GM06990 (cell line): ENCODE measurements around the gene ZFX.

Experiments used
- DNase-seq: peaks from one replicate; pipeline ENCODE4 v3.0.0-alpha.2; 2011; ENCODE audit not compliant: insufficient read length; ENCODE audit errors: extremely low read depth
- H3K27me3 ChIP-seq: replicated peaks from 2 replicates; pipeline ENCODE4 v1.6.0; 2011; ENCODE audit warnings: low read length; ENCODE audit not compliant: control insufficient read depth, insufficient read depth
- H3K36me3 ChIP-seq: 2 replicates; pipeline ENCODE4 v1.5.1; 2011; ENCODE audit warnings: low read length; ENCODE audit not compliant: control insufficient read depth, insufficient read depth
- H3K4me3 ChIP-seq: replicated peaks from 2 replicates; pipeline ENCODE4 v1.5.1; 2011; ENCODE audit warnings: low read depth, mild to moderate bottlenecking, control low read depth, low read length
- CTCF ChIP-seq: IDR thresholded peaks from 2 replicates; pipeline ENCODE4 v1.5.1; 2011; ENCODE audit warnings: low read length, control low read depth, mild to moderate bottlenecking, inconsistent platforms; ENCODE audit not compliant: insufficient read depth, poor library complexity, severe bottlenecking

ZFX gene

GRCh38 chrX:24148535-24149350, 786 bp upstream of the ZFX start:
- H3K36me3 ChIP-seq, result no peaks in the 10 kb centered on the region; the same call in 1 of the 2 replicates
- no peak for DNase-seq
- TF ChIP-seq CTCF, result no peak
- H3K27me3 ChIP-seq, result no peaks in the 10 kb centered on the region
- H3K4me3 ChIP-seq, result peak overlapping the region; percentile 72

GRCh38 chrX:24150051-24150790, 692 bp downstream of the ZFX start:
- DNase-seq, result peak; percentile 94
- TF ChIP-seq CTCF, result peak; percentile 32
- Histone ChIP-seq H3K27me3 (no peaks in the 10 kb centered on the region), H3K36me3 (no peaks in the 10 kb centered on the region; the same call in 1 of the 2 replicates), H3K4me3 (peak overlapping the region; percentile 85)

DNA sequence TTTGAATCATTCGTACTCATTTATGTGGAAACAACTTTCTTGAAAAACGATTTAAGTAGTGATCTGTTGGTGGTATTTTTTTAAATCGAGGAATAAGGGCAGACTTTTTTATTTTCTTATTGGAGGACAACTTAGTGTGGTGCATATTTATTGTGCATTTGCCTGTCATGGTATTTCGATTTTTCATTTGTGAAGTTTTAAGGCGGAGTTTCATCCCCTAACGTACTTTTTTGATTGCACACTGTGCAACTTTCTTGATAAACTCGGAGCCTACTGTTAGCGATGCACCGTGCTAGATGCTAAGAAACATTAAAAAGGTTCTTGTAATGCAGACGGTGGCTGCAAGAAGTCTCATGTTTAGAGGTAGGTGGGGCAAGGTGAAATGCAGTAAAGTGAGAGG, 1.4 kb downstream of the ZFX start:
- no peak for DNase-seq
- TF ChIP-seq CTCF, result no peak
- H3K4me3 ChIP-seq, result peak overlapping the region; percentile 85
- H3K27me3 ChIP-seq, result no peaks in the 10 kb centered on the region
- H3K36me3 ChIP-seq, result no peaks in the 10 kb centered on the region; the same call in 1 of the 2 replicates

DNA sequence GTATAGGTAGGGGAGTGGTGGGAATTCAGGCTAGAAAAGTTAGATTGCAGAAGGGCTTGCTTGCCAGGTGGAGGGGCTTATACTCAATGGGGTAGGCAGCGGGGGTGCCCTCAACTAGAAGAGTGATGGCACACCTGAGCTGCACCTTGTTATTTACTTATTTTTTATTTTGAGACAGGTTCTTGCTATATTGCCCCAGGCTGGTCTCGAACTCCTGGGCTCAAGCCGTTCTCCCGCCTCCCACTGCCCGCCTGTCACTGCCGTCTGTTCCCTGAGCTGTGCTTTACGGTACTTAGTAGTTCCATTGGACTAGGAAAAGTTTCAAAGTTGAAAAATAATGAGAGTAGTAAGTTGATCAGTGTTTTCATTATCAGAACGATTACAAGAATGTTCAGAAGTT, 2.0 kb downstream of the ZFX start:
- Histone ChIP-seq H3K27me3 (no peaks in the 10 kb centered on the region), H3K4me3 (peak overlapping the region; percentile 85), H3K36me3 (no peaks in the 10 kb centered on the region; the same call in 1 of the 2 replicates)
- DNase-seq, result no peak
- no peak for TF ChIP-seq CTCF

DNA sequence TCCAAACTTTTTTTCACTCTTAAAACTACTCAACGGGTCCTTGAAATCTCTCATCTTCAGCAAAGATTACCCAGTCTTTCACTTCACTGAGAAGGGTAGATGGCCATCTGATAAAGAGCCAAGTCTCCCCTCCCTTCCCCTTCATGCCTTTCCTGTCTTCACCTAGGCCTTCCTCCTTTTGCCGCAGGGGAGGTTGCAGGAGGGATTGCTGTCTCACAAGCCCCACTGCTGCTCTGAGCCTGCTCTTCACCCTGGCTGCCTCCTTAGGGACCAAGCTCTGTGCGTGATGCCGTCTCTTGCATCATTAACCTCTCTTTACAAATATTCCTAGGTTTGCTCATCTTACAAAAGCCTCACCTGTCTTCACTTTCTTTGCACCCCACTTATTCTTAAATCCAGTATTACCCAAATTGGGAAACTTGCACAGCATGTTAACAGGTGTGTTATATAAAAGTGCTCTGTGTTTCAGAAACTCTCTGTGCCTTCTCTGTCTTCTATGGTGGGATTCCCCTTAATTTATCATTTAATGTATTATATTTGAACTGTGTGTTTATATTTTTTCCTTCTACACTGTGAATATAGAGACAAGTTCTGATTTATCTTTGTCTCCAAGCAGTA, 3.8 kb downstream of the ZFX start:
- Histone ChIP-seq H3K27me3 (no peaks in the 10 kb centered on the region), H3K4me3 (no peak overlapping the region; the same call in 1 of the 2 replicates), H3K36me3 (no peaks in the 10 kb centered on the region; the same call in 1 of the 2 replicates)
- TF ChIP-seq CTCF, result no peak
- DNase-seq, result no peak
